A549 (cell line): ENCODE data around the gene ANXA2. TPM values are rescaled to one million over a fixed set of nuclear protein-coding genes. Genes with fewer than 3 reads are reported as not detected.

Experiments used
- ATAC-seq, 2 experiments: fragments of 200-7000 bp in 1 of 2; fragments of >200 bp in 1 of 2; cut with Nextera tagmentation in 1 of 2; cut with Tn5 transposase in 1 of 2; 3 replicates each; pipeline versions ENCODE4 v1.8.0 to v1.9.1; 2018 to 2020; ENCODE audit warnings: mild to moderate bottlenecking in 1 of 2, moderate library complexity in 1 of 2
- CTCF ChIA-PET: fragments of 300-600 bp; sonication (Branson Sonifier 250); formaldehyde crosslinking; extraction: SDS; loops from one replicate; lab custom pipeline; 2021; ENCODE audit warnings: antibody characterized with exemption, inconsistent platforms; lab: Yijun Ruan, JAX
- POLR2A ChIA-PET: fragments of 350-600 bp; formaldehyde crosslinking; extraction: SDS; loops from one replicate; lab custom pipeline; 2021; ENCODE audit warnings: antibody characterized with exemption, inconsistent platforms; lab: Yijun Ruan, JAX
- DNase-seq, 2 experiments: peaks; one replicate each; pipeline versions ENCODE4 v3.0.0 to v3.0.0-alpha.2; 2011 to 2016; ENCODE audit warnings: low read depth in 1 of 2, low spot score in 1 of 2
- FAIRE-seq: peaks from 2 replicates; lab custom pipeline; 2011; peaks lifted over from hg19 to GRCh38; lab: Jason Lieb, UNC
- H3K27ac ChIP-seq, 2 experiments: fragments of >200 bp; sonication (Bioruptor Twin); formaldehyde crosslinking; 3 replicates each; pipeline ENCODE4 v1.5.1; 2016 to 2017
- H3K4me1 ChIP-seq: fragments of >200 bp; sonication (Bioruptor Twin); formaldehyde crosslinking; 3 replicates; pipeline ENCODE4 v1.6.1; 2016
- H3K4me2 ChIP-seq: fragments of >200 bp; sonication (Bioruptor Twin); formaldehyde crosslinking; 3 replicates; pipeline ENCODE4 v1.6.1; 2016
- H3K4me3 ChIP-seq: fragments of >200 bp; sonication (Bioruptor Twin); formaldehyde crosslinking; 3 replicates; pipeline ENCODE4 v1.5.1; 2016
- H3K9me3 ChIP-seq: fragments of >200 bp; sonication (Bioruptor Twin); formaldehyde crosslinking; 3 replicates; pipeline ENCODE4 v1.6.1; 2016
- CBX2 ChIP-seq: fragments of 200-600 bp; sonication (generic); IDR thresholded peaks from 2 replicates; pipeline ENCODE4 v1.6.1; 2016; ENCODE audit warnings: low read depth, mild to moderate bottlenecking, borderline replicate concordance
- CBX8 ChIP-seq: fragments of 200-600 bp; sonication (generic); IDR thresholded peaks from 2 replicates; pipeline ENCODE4 v1.6.1; 2016
- CHD4 ChIP-seq: fragments of 200-600 bp; sonication (generic); IDR thresholded peaks from 2 replicates; pipeline ENCODE4 v1.6.1; 2016; ENCODE audit warnings: antibody characterized with exemption, mild to moderate bottlenecking, borderline replicate concordance
- E2F6 ChIP-seq: IDR thresholded peaks from 2 replicates; pipeline ENCODE4 v1.6.1; 2012; ENCODE audit warnings: low read depth, borderline replicate concordance
- EHF ChIP-seq: fragments of 250-450 bp; sonication (Bioruptor Pico); IDR thresholded peaks from 2 replicates; pipeline ENCODE4 v1.5.0; 2020; ENCODE audit warnings: mild to moderate bottlenecking
- EP300 ChIP-seq, 2 experiments: fragments of >200 bp; sonication (Bioruptor Twin); formaldehyde crosslinking; IDR thresholded peaks; 2 replicates in 1 of 2; 3 replicates in 1 of 2; pipeline ENCODE4 v1.6.1; 2016 to 2017
- FOSB ChIP-seq: fragments of 250-450 bp; sonication (Bioruptor Pico); IDR thresholded peaks from 2 replicates; pipeline ENCODE4 v1.5.0; 2020; ENCODE audit warnings: mild to moderate bottlenecking, moderate library complexity
- FOXS1 ChIP-seq: fragments of 250-450 bp; sonication (Bioruptor Pico); IDR thresholded peaks from 2 replicates; pipeline ENCODE4 v1.5.0; 2020; ENCODE audit warnings: mild to moderate bottlenecking, moderate library complexity
- GATA3 ChIP-seq: IDR thresholded peaks from 2 replicates; pipeline ENCODE4 v1.6.1; 2012; ENCODE audit warnings: borderline replicate concordance
- HOXA7 ChIP-seq: fragments of 250-450 bp; sonication (Bioruptor Pico); IDR thresholded peaks from 2 replicates; pipeline ENCODE4 v1.5.0; 2020; ENCODE audit warnings: mild to moderate bottlenecking, moderate library complexity
- HOXB5 ChIP-seq: fragments of 250-450 bp; sonication (Bioruptor Pico); IDR thresholded peaks from 2 replicates; pipeline ENCODE4 v1.5.0; 2020; ENCODE audit warnings: mild to moderate bottlenecking, moderate library complexity
- KDM1A ChIP-seq: fragments of 200-600 bp; sonication (generic); IDR thresholded peaks from 2 replicates; pipeline ENCODE4 v1.6.1; 2016; ENCODE audit warnings: low read depth, mild to moderate bottlenecking
- KDM5A ChIP-seq: fragments of 200-600 bp; sonication (generic); IDR thresholded peaks from 2 replicates; pipeline ENCODE4 v1.6.1; 2016; ENCODE audit warnings: antibody characterized with exemption, mild to moderate bottlenecking
- MAZ ChIP-seq: fragments of 150-350 bp; IDR thresholded peaks from 2 replicates; pipeline ENCODE4 v1.6.1; 2014; ENCODE audit warnings: antibody characterized with exemption, low read depth, low read length, borderline replicate concordance
- MYC ChIP-seq: IDR thresholded peaks from 2 replicates; pipeline ENCODE4 v1.6.1; 2012; ENCODE audit warnings: mild to moderate bottlenecking, inconsistent platforms, low read length, improper control_type of control experiment, borderline replicate concordance
- NFE2L2 ChIP-seq: fragments of 150-350 bp; conservative IDR thresholded peaks from 2 replicates; pipeline ENCODE4 v1.6.1; 2014; ENCODE audit warnings: low read length
- PHF8 ChIP-seq: fragments of 200-600 bp; sonication (generic); IDR thresholded peaks from 2 replicates; pipeline ENCODE4 v1.6.1; 2016; ENCODE audit warnings: low read depth, mild to moderate bottlenecking, antibody characterized with exemption, moderate library complexity, borderline replicate concordance
- POLR2A ChIP-seq: IDR thresholded peaks from 2 replicates; pipeline ENCODE4 v1.6.1; 2012; ENCODE audit warnings: mild to moderate bottlenecking, low read length
- RAD21 ChIP-seq, 2 experiments: fragments of >200 bp in 1 of 2; sonication (Bioruptor Twin) in 1 of 2; formaldehyde crosslinking in 1 of 2; IDR thresholded peaks in 1 of 2; conservative IDR thresholded peaks in 1 of 2; 2 replicates in 1 of 2; 3 replicates in 1 of 2; pipeline ENCODE4 v1.6.1; 2012 to 2018; ENCODE audit warnings: inconsistent platforms in 1 of 2
- RCOR1 ChIP-seq: fragments of 150-350 bp; IDR thresholded peaks from 2 replicates; pipeline ENCODE4 v1.6.1; 2014; ENCODE audit warnings: antibody characterized with exemption, low read length, low read depth
- RFX5 ChIP-seq: fragments of 450-650 bp; IDR thresholded peaks from 2 replicates; pipeline ENCODE4 v1.7.1; 2014; ENCODE audit warnings: antibody characterized with exemption, mild to moderate bottlenecking, moderate library complexity
- SREBF2 ChIP-seq: fragments of 450-650 bp; IDR thresholded peaks from 2 replicates; pipeline ENCODE4 v1.6.1; 2014; ENCODE audit warnings: mild to moderate bottlenecking, moderate library complexity
- TP53 ChIP-seq: fragments of 250-450 bp; sonication (Bioruptor Pico); IDR thresholded peaks from 2 replicates; pipeline ENCODE4 v1.5.0; 2021; ENCODE audit warnings: mild to moderate bottlenecking, moderate library complexity
- ZC3H11A ChIP-seq: fragments of 450-650 bp; IDR thresholded peaks from 2 replicates; pipeline ENCODE4 v1.6.1; 2014; ENCODE audit warnings: antibody characterized with exemption, mild to moderate bottlenecking
- ZSCAN20 ChIP-seq: fragments of 250-450 bp; sonication (Bioruptor Pico); IDR thresholded peaks from 2 replicates; pipeline ENCODE4 v1.8.0; 2022; ENCODE audit warnings: mild to moderate bottlenecking, moderate library complexity
- WGBS: methylation state at CpG from one replicate; pipeline ENCODE4 v1.1.6; 2017; ENCODE audit errors: missing lambda C conversion rate; 5-methylcytosine and 5-hydroxymethylcytosine counted together
- polyA plus RNA-seq, 4 experiments: library from polyadenylated mRNA; depleted of rRNA in 3 of 4; stranded (reverse); fragments of >200 nt; fragmentation: RNase III in 1 of 4; extraction: RNeasy Plus Mini Kit Qiagen cat#74134 plus additional on column Dnase treatment in 1 of 4; gene quantifications; 2 replicates in 3 of 4; 3 replicates in 1 of 4; pipeline ENCODE4 v1.2.3, GENCODE V29; 2011 to 2017
- TF ChIP-seq, protein P1 (sequence below): fragments of >200 bp; sonication (Bioruptor Twin); formaldehyde crosslinking; IDR thresholded peaks from 3 replicates; pipeline ENCODE4 v1.6.1; 2016
- TF ChIP-seq, protein P2 (sequence below): fragments of 450-650 bp; IDR thresholded peaks from 2 replicates; pipeline ENCODE4 v1.6.1; 2014; ENCODE audit warnings: antibody characterized with exemption

The ANXA2 gene
- polyA plus RNA-seq, 2 of the 4 experiments (the other 2 are of a cell fraction), result 4,707 to 5,746 TPM

DNA sequence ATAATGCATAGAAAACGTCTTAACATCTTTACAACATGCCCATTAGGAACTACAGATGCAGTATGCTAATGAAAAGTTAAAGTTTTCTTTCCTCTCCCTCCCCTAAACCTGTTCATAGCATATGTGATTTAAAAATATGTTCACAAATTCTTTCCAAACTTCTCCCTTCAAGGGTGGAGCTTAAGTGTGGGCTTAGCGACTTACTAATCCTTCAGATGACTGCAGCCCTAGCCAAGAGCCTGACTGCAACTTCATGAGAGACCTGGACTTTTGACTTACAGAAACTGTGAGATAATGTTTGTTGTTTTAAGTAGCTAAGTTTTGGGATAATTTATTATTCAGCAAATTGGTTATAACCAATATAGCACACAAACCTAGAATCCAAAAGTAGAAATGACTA lies 22.0 kb upstream of the ANXA2 start:
- DNase-seq (no peak), FAIRE-seq (no peak), ATAC-seq (no peak)
- WGBS, result 73% methylated on average over 2 of the region's 2 CpGs
- H3K4me2 ChIP-seq, result no peak overlapping the region
- H3K4me3 ChIP-seq, result no peak overlapping the region
- no peaks in the 10 kb centered on the region for H3K9me3 ChIP-seq
- ChIA-PET POLR2A (interaction anchor here (6.8 kb wide), 1 partner anchor 24 kb away, joined by 66 read pairs; the partner anchor contains the start of gene ANXA2), CTCF (interaction anchor here (0.9 to 1.2 kb wide), 2 partner anchors 20 to 24 kb away, joined by 3 to 5 read pairs; no protein-coding TSS in a partner anchor)
- TF ChIP-seq E2F6, result no peak
- TF ChIP-seq HOXB5, result no peak
- no peak for TF ChIP-seq ZC3H11A
- TF ChIP-seq TP53 (CRISPR knock-in tag), result no peak
- no peak for TF ChIP-seq RCOR1
- TF ChIP-seq KDM1A, result no peak
- TF ChIP-seq FOXS1 (CRISPR knock-in tag), result no peak
- no peak for TF ChIP-seq KDM5A
- no peak for TF ChIP-seq FOSB (CRISPR knock-in tag)
- no peak for TF ChIP-seq PHF8
- TF ChIP-seq, protein P1, sequence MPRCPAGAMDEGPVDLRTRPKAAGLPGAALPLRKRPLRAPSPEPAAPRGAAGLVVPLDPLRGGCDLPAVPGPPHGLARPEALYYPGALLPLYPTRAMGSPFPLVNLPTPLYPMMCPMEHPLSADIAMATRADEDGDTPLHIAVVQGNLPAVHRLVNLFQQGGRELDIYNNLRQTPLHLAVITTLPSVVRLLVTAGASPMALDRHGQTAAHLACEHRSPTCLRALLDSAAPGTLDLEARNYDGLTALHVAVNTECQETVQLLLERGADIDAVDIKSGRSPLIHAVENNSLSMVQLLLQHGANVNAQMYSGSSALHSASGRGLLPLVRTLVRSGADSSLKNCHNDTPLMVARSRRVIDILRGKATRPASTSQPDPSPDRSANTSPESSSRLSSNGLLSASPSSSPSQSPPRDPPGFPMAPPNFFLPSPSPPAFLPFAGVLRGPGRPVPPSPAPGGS, result no peak
- no peak for TF ChIP-seq MYC
- no peak for TF ChIP-seq CBX2
- no peak for TF ChIP-seq RFX5
- no peak for TF ChIP-seq MAZ
- TF ChIP-seq CBX8, result no peak
- TF ChIP-seq GATA3, result no peak
- no peak for TF ChIP-seq POLR2A
- H3K4me1 ChIP-seq, result peaks cover 50% of the 10 kb centered on the region
- peak overlapping the region in 1 of 2 experiments; percentile 62; a peak in 1 of 6 replicates for H3K27ac ChIP-seq

GRCh38 chr15:60418096-60418495 lies 20.3 kb upstream of the ANXA2 start:
- no peak for DNase-seq
- no peak for FAIRE-seq
- Histone ChIP-seq H3K27ac (no peak overlapping the region; a peak in 1 of 6 replicates), H3K9me3 (no peaks in the 10 kb centered on the region), H3K4me3 (no peak overlapping the region), H3K4me1 (peaks cover 49% of the 10 kb centered on the region), H3K4me2 (no peak overlapping the region)
- ATAC-seq, result no peak
- TF ChIP-seq ZSCAN20 (CRISPR knock-in tag) (no peak), HOXB5 (no peak), CHD4 (no peak), RAD21 (conservative IDR thresholded peaks at IDR 0.05 in 1 of 2, IDR thresholded peaks at IDR 0.05 in 1 of 2) (no peak), EP300 (IDR thresholded peaks at IDR 0.05) (no peak), HOXA7 (CRISPR knock-in tag) (no peak), NFE2L2 (no peak), SREBF2 (no peak), CBX2 (no peak), EHF (CRISPR knock-in tag) (no peak)
- TF ChIP-seq, protein P2, sequence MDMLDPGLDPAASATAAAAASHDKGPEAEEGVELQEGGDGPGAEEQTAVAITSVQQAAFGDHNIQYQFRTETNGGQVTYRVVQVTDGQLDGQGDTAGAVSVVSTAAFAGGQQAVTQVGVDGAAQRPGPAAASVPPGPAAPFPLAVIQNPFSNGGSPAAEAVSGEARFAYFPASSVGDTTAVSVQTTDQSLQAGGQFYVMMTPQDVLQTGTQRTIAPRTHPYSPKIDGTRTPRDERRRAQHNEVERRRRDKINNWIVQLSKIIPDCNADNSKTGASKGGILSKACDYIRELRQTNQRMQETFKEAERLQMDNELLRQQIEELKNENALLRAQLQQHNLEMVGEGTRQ, result no peak
- 91% methylated on average over 3 of the region's 3 CpGs for WGBS
- ChIA-PET POLR2A (interaction anchor here (0.8 to 1.6 kb wide), 2 partner anchors 20 to 27 kb away, joined by 3 read pairs; partner anchors contain the start of gene ANXA2), CTCF (interaction anchor here (0.9 to 2.0 kb wide), 9 partner anchors 8 to 59 kb away, joined by 3 to 6 read pairs (median 4); no protein-coding TSS in a partner anchor)
